A549 (cell line): ENCODE data around the gene S100A4. TPM values are rescaled to one million over a fixed set of nuclear protein-coding genes. Genes with fewer than 3 reads are reported as not detected.

Experiments used
- ATAC-seq, 2 experiments: fragments of 200-7000 bp in 1 of 2; fragments of >200 bp in 1 of 2; cut with Nextera tagmentation in 1 of 2; cut with Tn5 transposase in 1 of 2; 3 replicates each; pipeline versions ENCODE4 v1.8.0 to v1.9.1; 2018 to 2020; ENCODE audit warnings: mild to moderate bottlenecking in 1 of 2, moderate library complexity in 1 of 2
- CTCF ChIA-PET: fragments of 300-600 bp; sonication (Branson Sonifier 250); formaldehyde crosslinking; extraction: SDS; loops from one replicate; lab custom pipeline; 2021; ENCODE audit warnings: antibody characterized with exemption, inconsistent platforms; lab: Yijun Ruan, JAX
- POLR2A ChIA-PET: fragments of 350-600 bp; formaldehyde crosslinking; extraction: SDS; loops from one replicate; lab custom pipeline; 2021; ENCODE audit warnings: antibody characterized with exemption, inconsistent platforms; lab: Yijun Ruan, JAX
- DNase-seq, 2 experiments: peaks; one replicate each; pipeline versions ENCODE4 v3.0.0 to v3.0.0-alpha.2; 2011 to 2016; ENCODE audit warnings: low read depth in 1 of 2, low spot score in 1 of 2
- FAIRE-seq: peaks from 2 replicates; lab custom pipeline; 2011; peaks lifted over from hg19 to GRCh38; lab: Jason Lieb, UNC
- H3K27ac ChIP-seq, 2 experiments: fragments of >200 bp; sonication (Bioruptor Twin); formaldehyde crosslinking; 3 replicates each; pipeline ENCODE4 v1.5.1; 2016 to 2017
- H3K4me1 ChIP-seq: fragments of >200 bp; sonication (Bioruptor Twin); formaldehyde crosslinking; 3 replicates; pipeline ENCODE4 v1.6.1; 2016
- H3K4me2 ChIP-seq: fragments of >200 bp; sonication (Bioruptor Twin); formaldehyde crosslinking; 3 replicates; pipeline ENCODE4 v1.6.1; 2016
- H3K4me3 ChIP-seq: fragments of >200 bp; sonication (Bioruptor Twin); formaldehyde crosslinking; 3 replicates; pipeline ENCODE4 v1.5.1; 2016
- H3K9me3 ChIP-seq: fragments of >200 bp; sonication (Bioruptor Twin); formaldehyde crosslinking; 3 replicates; pipeline ENCODE4 v1.6.1; 2016
- CHD4 ChIP-seq: fragments of 200-600 bp; sonication (generic); IDR thresholded peaks from 2 replicates; pipeline ENCODE4 v1.6.1; 2016; ENCODE audit warnings: antibody characterized with exemption, mild to moderate bottlenecking, borderline replicate concordance
- EHMT2 ChIP-seq: fragments of 200-600 bp; sonication (generic); IDR thresholded peaks from 2 replicates; pipeline ENCODE4 v1.6.1; 2016; ENCODE audit warnings: antibody characterized with exemption, low read depth, mild to moderate bottlenecking, moderate library complexity
- HEYL ChIP-seq: fragments of 250-450 bp; sonication (Bioruptor Pico); IDR thresholded peaks from 2 replicates; pipeline ENCODE4 v1.8.0; 2021; ENCODE audit warnings: mild to moderate bottlenecking, moderate library complexity
- HOXA7 ChIP-seq: fragments of 250-450 bp; sonication (Bioruptor Pico); IDR thresholded peaks from 2 replicates; pipeline ENCODE4 v1.5.0; 2020; ENCODE audit warnings: mild to moderate bottlenecking, moderate library complexity
- KDM1A ChIP-seq: fragments of 200-600 bp; sonication (generic); IDR thresholded peaks from 2 replicates; pipeline ENCODE4 v1.6.1; 2016; ENCODE audit warnings: low read depth, mild to moderate bottlenecking
- MAFK ChIP-seq: fragments of 450-650 bp; IDR thresholded peaks from 2 replicates; pipeline ENCODE4 v1.6.1; 2014; ENCODE audit not compliant: partially characterized antibody
- MAX ChIP-seq: IDR thresholded peaks from 2 replicates; pipeline ENCODE4 v1.6.1; 2012
- MAZ ChIP-seq: fragments of 150-350 bp; IDR thresholded peaks from 2 replicates; pipeline ENCODE4 v1.6.1; 2014; ENCODE audit warnings: antibody characterized with exemption, low read depth, low read length, borderline replicate concordance
- NFE2L2 ChIP-seq: fragments of 150-350 bp; conservative IDR thresholded peaks from 2 replicates; pipeline ENCODE4 v1.6.1; 2014; ENCODE audit warnings: low read length
- NPAS2 ChIP-seq: fragments of 250-450 bp; sonication (Bioruptor Pico); IDR thresholded peaks from 2 replicates; pipeline ENCODE4 v1.8.0; 2022; ENCODE audit warnings: mild to moderate bottlenecking, moderate library complexity, borderline replicate concordance
- NR3C1 ChIP-seq: fragments of >200 bp; sonication (Bioruptor Twin); formaldehyde crosslinking; IDR thresholded peaks from 3 replicates; pipeline ENCODE4 v1.6.1; 2017
- PBX3 ChIP-seq: IDR thresholded peaks from 2 replicates; pipeline ENCODE4 v1.6.1; 2012
- POLR2A ChIP-seq: IDR thresholded peaks from 2 replicates; pipeline ENCODE4 v1.6.1; 2012; ENCODE audit warnings: mild to moderate bottlenecking, low read length
- RARB ChIP-seq: fragments of 250-450 bp; sonication (Bioruptor Pico); IDR thresholded peaks from 2 replicates; pipeline ENCODE4 v1.8.0; 2021; ENCODE audit warnings: mild to moderate bottlenecking, moderate library complexity
- SMC3 ChIP-seq: fragments of >200 bp; sonication (Bioruptor Twin); formaldehyde crosslinking; IDR thresholded peaks from 3 replicates; pipeline ENCODE4 v1.6.1; 2018; ENCODE audit warnings: inconsistent platforms
- TFCP2L1 ChIP-seq: fragments of 250-450 bp; sonication (Bioruptor Pico); IDR thresholded peaks from 2 replicates; pipeline ENCODE4 v1.5.0; 2021; ENCODE audit warnings: mild to moderate bottlenecking
- TP53 ChIP-seq: fragments of 250-450 bp; sonication (Bioruptor Pico); IDR thresholded peaks from 2 replicates; pipeline ENCODE4 v1.5.0; 2021; ENCODE audit warnings: mild to moderate bottlenecking, moderate library complexity
- USF2 ChIP-seq: fragments of 450-650 bp; IDR thresholded peaks from 2 replicates; pipeline ENCODE4 v1.6.1; 2014; ENCODE audit warnings: antibody characterized with exemption
- ZFP36 ChIP-seq: fragments of 450-650 bp; IDR thresholded peaks from 2 replicates; pipeline ENCODE4 v1.6.1; 2014; ENCODE audit warnings: borderline replicate concordance; ENCODE audit not compliant: partially characterized antibody
- ZNF302 ChIP-seq: fragments of 250-450 bp; sonication (Bioruptor Pico); IDR thresholded peaks from 2 replicates; pipeline ENCODE4 v1.9.0; 2021; ENCODE audit warnings: inconsistent platforms, mild to moderate bottlenecking, moderate library complexity
- WGBS: methylation state at CpG from one replicate; pipeline ENCODE4 v1.1.6; 2017; ENCODE audit errors: missing lambda C conversion rate; 5-methylcytosine and 5-hydroxymethylcytosine counted together
- polyA plus RNA-seq, 4 experiments: library from polyadenylated mRNA; depleted of rRNA in 3 of 4; stranded (reverse); fragments of >200 nt; fragmentation: RNase III in 1 of 4; extraction: RNeasy Plus Mini Kit Qiagen cat#74134 plus additional on column Dnase treatment in 1 of 4; gene quantifications; 2 replicates in 3 of 4; 3 replicates in 1 of 4; pipeline ENCODE4 v1.2.3, GENCODE V29; 2011 to 2017
- TF ChIP-seq, protein P1 (sequence below): fragments of >200 bp; sonication (Bioruptor Twin); formaldehyde crosslinking; IDR thresholded peaks from 3 replicates; pipeline ENCODE4 v1.6.1; 2016

The S100A4 gene
- polyA plus RNA-seq, 2 of the 4 experiments (the other 2 are of a cell fraction), result 590 to 2,584 TPM

DNA sequence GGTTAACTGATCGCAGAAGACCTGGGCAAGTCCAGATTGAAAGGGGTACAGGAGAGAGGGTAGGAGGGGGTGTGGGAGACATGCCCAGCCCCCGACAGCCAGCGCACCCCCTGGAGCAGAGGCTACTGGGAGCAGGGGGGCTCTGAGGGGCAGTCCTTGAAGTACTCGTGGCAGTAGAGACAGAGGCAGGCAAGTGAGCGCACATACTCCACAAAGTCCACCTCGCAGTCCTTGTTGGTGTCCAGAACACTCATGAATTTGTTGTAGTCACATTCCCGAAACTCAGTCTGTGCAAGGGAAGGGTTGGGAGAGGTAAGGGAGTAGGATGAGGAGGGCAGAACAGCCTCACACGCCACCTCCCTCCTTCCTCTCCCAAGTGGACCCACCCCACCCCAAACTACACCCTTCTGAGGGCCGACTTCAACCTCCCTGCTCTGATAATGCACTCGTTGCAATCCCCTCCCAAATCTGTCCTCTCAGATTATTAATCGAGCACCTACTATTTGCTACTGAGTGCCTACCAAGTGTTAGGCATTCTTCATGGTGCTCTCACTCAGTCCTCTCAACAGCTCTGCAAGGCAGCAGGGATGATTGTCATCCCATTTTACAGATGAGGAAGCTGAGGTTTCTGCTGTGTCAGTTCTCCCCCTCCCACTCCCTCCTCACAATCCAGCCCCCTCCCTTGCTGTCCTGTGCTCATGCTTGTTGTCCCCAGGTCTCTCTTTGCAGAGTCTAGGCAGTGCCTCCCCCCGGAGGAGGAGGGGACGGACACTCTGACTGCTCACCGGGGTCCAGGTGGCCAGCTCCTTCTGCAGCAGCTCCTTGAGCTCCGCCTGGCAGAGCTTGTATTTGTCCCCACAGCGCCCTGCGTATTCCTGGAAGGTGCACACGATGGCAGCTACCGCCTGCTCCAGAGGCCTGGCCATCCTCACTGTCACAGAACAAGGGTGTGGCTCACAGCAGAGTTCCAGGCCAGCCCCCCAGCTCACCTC lies 2.2 kb upstream of the S100A4 start:
- H3K27ac ChIP-seq, result peak overlapping the region; percentile 96 to 97
- ChIA-PET CTCF (interaction anchor here (0.6 to 16.2 kb wide), 6 partner anchors 14 to 195 kb away, joined by 3 to 141 read pairs (median 41); partner anchors contain the start of genes S100A2 and S100A6), POLR2A (interaction anchor here (0.8 to 6.8 kb wide), 3 partner anchors 14 to 20 kb away, joined by 4 to 114 read pairs (median 9); partner anchors contain the start of genes S100A2 and S100A6)
- 81% methylated on average over 18 of the region's 19 CpGs for WGBS
- no peaks in the 10 kb centered on the region for H3K9me3 ChIP-seq
- no peak for ATAC-seq
- H3K4me2 ChIP-seq, result peak overlapping the region; percentile 99
- no peak for FAIRE-seq
- TF ChIP-seq KDM1A, result peak; percentile 35; the same call in 1 of the 2 replicates
- TF ChIP-seq EHMT2, result no peak
- no peak for TF ChIP-seq MAX
- TF ChIP-seq USF2, result no peak
- no peak for TF ChIP-seq MAZ
- no peak overlapping the region for H3K4me3 ChIP-seq
- no peak for DNase-seq
- H3K4me1 ChIP-seq, result peaks cover 84% of the 10 kb centered on the region

DNA sequence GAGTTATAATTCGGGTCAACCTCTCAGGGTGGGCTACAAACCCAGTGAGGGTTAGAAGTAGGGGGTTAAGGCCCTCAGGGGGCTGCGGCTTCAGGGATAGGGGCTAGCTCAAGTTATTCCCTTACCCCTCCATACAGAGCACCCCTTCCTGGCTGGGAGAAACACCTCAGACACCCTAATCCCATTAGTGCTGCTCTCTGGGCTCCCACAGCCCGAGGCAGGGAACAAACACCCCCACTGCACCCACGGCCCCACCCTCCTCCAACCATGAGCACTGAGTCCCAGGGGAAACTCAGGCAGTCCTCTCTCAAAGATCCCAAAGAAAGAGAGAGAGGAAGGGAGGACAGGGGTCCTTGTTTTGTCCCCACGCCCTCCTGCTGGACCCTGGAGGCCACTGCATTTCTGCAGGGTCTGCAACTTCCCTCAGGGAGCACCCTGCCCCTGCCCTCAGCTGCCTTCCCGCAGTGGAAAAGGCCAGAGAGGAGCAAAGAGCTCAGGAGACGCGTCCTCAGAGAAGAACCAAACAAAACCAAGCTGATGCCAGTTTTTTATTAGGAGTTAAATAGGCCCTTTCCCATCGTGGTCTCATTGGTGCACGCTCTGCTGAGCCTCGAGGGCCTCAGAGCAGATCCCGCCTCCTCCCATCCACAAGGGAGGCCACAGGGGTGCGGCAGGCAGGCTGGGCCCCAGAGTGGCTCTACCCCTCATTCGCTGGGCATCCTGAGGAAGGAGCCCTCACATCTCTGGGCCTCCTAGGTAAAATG lies 1.4 kb upstream of the S100A4 start:
- TF ChIP-seq, protein P1, sequence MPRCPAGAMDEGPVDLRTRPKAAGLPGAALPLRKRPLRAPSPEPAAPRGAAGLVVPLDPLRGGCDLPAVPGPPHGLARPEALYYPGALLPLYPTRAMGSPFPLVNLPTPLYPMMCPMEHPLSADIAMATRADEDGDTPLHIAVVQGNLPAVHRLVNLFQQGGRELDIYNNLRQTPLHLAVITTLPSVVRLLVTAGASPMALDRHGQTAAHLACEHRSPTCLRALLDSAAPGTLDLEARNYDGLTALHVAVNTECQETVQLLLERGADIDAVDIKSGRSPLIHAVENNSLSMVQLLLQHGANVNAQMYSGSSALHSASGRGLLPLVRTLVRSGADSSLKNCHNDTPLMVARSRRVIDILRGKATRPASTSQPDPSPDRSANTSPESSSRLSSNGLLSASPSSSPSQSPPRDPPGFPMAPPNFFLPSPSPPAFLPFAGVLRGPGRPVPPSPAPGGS, result no peak
- TF ChIP-seq MAFK, result peak; percentile 7
- no peak for TF ChIP-seq NFE2L2
- peak; percentile 53; the same call in 1 of the 2 replicates for TF ChIP-seq MAX
- TF ChIP-seq, all 56 proteins: peak for 2
- FAIRE-seq (no peak), ATAC-seq (no peak), DNase-seq (no peak)
- Histone ChIP-seq H3K4me3 (no peak overlapping the region), H3K4me2 (peak overlapping the region; percentile 99), H3K27ac (peak overlapping the region; percentile 96 to 97), H3K9me3 (no peaks in the 10 kb centered on the region), H3K4me1 (peaks cover 85% of the 10 kb centered on the region)
- ChIA-PET POLR2A (interaction anchor here (2.0 to 6.8 kb wide), 2 partner anchors 13 to 19 kb away, joined by 9 to 114 read pairs; partner anchors contain the start of genes S100A2 and S100A6), CTCF (interaction anchor here (3.5 to 16.2 kb wide), 5 partner anchors 9 to 35 kb away, joined by 19 to 141 read pairs (median 57); partner anchors contain the start of genes S100A2 and S100A6)
- 58% methylated on average over 14 of the region's 14 CpGs for WGBS

DNA sequence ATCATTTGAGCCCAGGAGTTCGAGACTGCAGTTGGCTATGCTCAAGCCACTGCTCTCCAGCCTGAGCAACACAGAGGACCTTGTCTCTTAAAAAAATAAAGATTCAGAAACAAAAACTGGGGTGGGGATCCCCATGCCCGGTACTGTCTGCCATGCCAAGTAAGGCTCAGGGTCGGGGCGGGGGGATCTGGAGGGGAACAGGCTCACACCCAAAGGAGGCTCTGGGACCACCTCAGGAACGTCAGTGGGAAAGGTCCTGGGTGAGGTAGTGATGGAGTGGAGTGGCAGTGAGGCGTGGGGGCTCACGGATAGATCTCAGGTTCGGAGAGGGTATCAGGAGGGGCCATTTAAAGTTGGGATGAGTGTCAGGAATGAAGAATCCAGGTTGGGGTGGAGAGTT lies 765 bp upstream of the S100A4 start:
- FAIRE-seq (no peak), ATAC-seq (no peak), DNase-seq (no peak)
- H3K4me1 ChIP-seq, result peaks cover 91% of the 10 kb centered on the region
- TF ChIP-seq PBX3 (no peak), POLR2A (no peak), ZFP36 (no peak), RARB (CRISPR knock-in tag) (no peak), ZNF302 (CRISPR knock-in tag) (no peak), NPAS2 (CRISPR knock-in tag) (no peak), TP53 (CRISPR knock-in tag) (no peak), HEYL (CRISPR knock-in tag) (no peak), HOXA7 (CRISPR knock-in tag) (no peak), TFCP2L1 (CRISPR knock-in tag) (no peak), NR3C1 (no peak), MAZ (no peak), SMC3 (no peak), CHD4 (no peak)
- H3K4me3 ChIP-seq, result peak overlapping the region; percentile 62
- WGBS, result 79% methylated on average over 7 of the region's 8 CpGs
- H3K27ac ChIP-seq, result peak overlapping the region; percentile 96 to 97
- POLR2A ChIA-PET, result interaction anchor here (1.9 to 6.8 kb wide), 3 partner anchors 12 to 88 kb away, joined by 5 to 114 read pairs (median 10); partner anchors contain the start of genes CHTOP and S100A6
- CTCF ChIA-PET, result interaction anchor here (1.0 to 16.2 kb wide), 6 partner anchors 9 to 35 kb away, joined by 3 to 141 read pairs (median 41); partner anchors contain the start of genes S100A2 and S100A6
- H3K9me3 ChIP-seq, result no peaks in the 10 kb centered on the region
- peak overlapping the region; percentile 99 for H3K4me2 ChIP-seq
